Gastroesophageal sphincter (tissue), 3 donors: ENCODE measurements around the gene BRPF3.

Experiments
- POLR2A ChIP-seq, 2 donors: fragments of 450-650 bp; IDR thresholded peaks; one replicate each; pipeline ENCODE4 v1.6.1; 2017; ENCODE audit warnings: antibody characterized with exemption in 2 of 2, mild to moderate bottlenecking in 2 of 2, moderate library complexity in 1 of 2
- POLR2AphosphoS5 ChIP-seq: sonication (generic); formaldehyde crosslinking; IDR thresholded peaks from one replicate; pipeline ENCODE4 v1.6.1; 2017; ENCODE audit warnings: antibody characterized with exemption
- TF ChIP-seq, protein P1 (sequence below), 4 experiments: fragments of 200-600 bp in 2 of 4; fragments of 450-650 bp in 2 of 4; sonication (generic) in 1 of 4; IDR thresholded peaks; one replicate each; pipeline ENCODE4 v1.5.1; 2017 to 2019; ENCODE audit warnings: antibody characterized with exemption in 4 of 4, mild to moderate bottlenecking in 2 of 4, moderate library complexity in 2 of 4

DNA sequence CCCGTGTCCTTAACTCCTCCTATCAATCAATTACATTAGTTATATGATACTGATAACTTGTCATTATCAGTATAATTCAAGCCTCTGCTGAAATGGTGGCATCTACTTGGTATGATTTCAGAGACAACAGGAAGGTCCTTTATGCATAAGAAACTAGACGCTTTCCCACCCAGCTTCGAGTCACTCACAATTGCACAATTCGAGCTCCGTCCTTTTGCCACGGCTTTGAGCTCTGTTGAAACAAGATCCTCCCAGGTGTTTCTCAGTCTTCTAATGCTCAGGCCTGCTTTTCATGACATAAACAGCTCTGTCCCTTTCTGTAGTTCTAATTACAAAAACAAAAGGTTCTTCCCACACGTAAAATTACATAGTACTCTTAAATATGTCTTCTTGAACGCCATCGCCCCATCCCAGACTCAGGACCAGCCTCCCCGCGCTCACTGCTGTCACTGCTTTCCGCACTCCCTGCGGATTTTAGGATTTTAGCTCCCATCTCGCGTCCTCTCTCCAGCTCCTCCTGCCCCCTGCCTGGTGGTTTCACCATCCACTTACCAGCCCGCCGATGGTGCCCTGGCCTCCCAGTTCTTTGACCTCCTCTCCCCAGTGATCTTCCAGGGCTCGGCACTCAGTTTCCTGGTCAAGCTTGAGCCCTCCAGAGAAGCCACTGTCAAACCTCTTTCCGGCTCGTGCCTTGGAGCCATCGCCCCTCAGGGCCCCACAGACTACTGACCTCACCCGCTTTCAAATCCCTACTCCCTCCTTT lies 50.1 kb downstream of the BRPF3 start:
- TF ChIP-seq, protein P1, sequence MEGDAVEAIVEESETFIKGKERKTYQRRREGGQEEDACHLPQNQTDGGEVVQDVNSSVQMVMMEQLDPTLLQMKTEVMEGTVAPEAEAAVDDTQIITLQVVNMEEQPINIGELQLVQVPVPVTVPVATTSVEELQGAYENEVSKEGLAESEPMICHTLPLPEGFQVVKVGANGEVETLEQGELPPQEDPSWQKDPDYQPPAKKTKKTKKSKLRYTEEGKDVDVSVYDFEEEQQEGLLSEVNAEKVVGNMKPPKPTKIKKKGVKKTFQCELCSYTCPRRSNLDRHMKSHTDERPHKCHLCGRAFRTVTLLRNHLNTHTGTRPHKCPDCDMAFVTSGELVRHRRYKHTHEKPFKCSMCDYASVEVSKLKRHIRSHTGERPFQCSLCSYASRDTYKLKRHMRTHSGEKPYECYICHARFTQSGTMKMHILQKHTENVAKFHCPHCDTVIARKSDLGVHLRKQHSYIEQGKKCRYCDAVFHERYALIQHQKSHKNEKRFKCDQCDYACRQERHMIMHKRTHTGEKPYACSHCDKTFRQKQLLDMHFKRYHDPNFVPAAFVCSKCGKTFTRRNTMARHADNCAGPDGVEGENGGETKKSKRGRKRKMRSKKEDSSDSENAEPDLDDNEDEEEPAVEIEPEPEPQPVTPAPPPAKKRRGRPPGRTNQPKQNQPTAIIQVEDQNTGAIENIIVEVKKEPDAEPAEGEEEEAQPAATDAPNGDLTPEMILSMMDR (IDR thresholded peaks at IDR 0.05) = no peak
- no peak for TF ChIP-seq POLR2AphosphoS5
- TF ChIP-seq POLR2A (IDR thresholded peaks at IDR 0.05) = no peak
